IMR-90 (cell line): Measurements from ENCODE around the gene UBASH3B. TPM values are rescaled to one million over a fixed set of nuclear protein-coding genes. Genes with fewer than 3 reads are reported as not detected.

Experiments used
- ATAC-seq: fragments of 200-7000 bp; cut with Tn5 transposase; 2 replicates; pipeline ENCODE4 v1.9.1; 2020; ENCODE audit warnings: low read depth, mild to moderate bottlenecking, moderate library complexity
- BruUV-seq: library from RNA; stranded (reverse); fragments of 400-500 nt; replicated peaks from 2 replicates; lab custom pipeline; 2021; lab: Mats Ljungman, UMichigan
- CTCF ChIA-PET: fragments of 300-600 bp; formaldehyde crosslinking; extraction: SDS; loops from one replicate; lab custom pipeline; 2021; ENCODE audit warnings: antibody characterized with exemption; lab: Yijun Ruan, JAX
- POLR2A ChIA-PET: fragments of 300-600 bp; sonication (Branson Sonifier 250); formaldehyde crosslinking; loops from one replicate; lab custom pipeline; 2022; ENCODE audit warnings: antibody characterized with exemption; ENCODE audit not compliant: unreplicated experiment; lab: Charles Lee
- DNase-seq: peaks from one replicate; pipeline ENCODE4 v3.0.0; 2013
- H2AFZ ChIP-seq: replicated peaks from 2 replicates; pipeline ENCODE3; 2013; ENCODE audit warnings: low read length, mild to moderate bottlenecking; ENCODE audit not compliant: poor library complexity
- H2AK5ac ChIP-seq: 2 replicates; pipeline ENCODE4 v1.6.1; 2013; ENCODE audit warnings: low read depth, low read length, inconsistent platforms
- H2AK9ac ChIP-seq: replicated peaks from 2 replicates; pipeline ENCODE3; 2013; ENCODE audit warnings: mild to moderate bottlenecking, low read depth, low read length, moderate library complexity; ENCODE audit not compliant: poor library complexity
- H2BK120ac ChIP-seq: 2 replicates; pipeline ENCODE4 v1.6.1; 2013; ENCODE audit warnings: low read depth, low read length, inconsistent platforms
- H2BK15ac ChIP-seq: 3 replicates; pipeline ENCODE4 v1.6.1; 2013; ENCODE audit warnings: low read depth, low read length, inconsistent platforms
- H2BK20ac ChIP-seq: 2 replicates; pipeline ENCODE4 v1.6.1; 2013; ENCODE audit warnings: low read depth, mild to moderate bottlenecking, inconsistent platforms, low read length, moderate library complexity
- H2BK5ac ChIP-seq: 2 replicates; pipeline ENCODE4 v1.6.1; 2013; ENCODE audit warnings: mild to moderate bottlenecking, low read depth, low read length, inconsistent platforms; ENCODE audit not compliant: poor library complexity, severe bottlenecking
- H3K14ac ChIP-seq: replicated peaks from 2 replicates; pipeline ENCODE4 v1.6.1; 2013; ENCODE audit warnings: low read depth, low read length, inconsistent platforms
- H3K18ac ChIP-seq: 2 replicates; pipeline ENCODE4 v1.6.1; 2013; ENCODE audit warnings: low read depth, low read length, control low read depth
- H3K23ac ChIP-seq: 2 replicates; pipeline ENCODE4 v1.6.1; 2013; ENCODE audit warnings: low read depth, low read length, inconsistent platforms
- H3K27ac ChIP-seq: 2 replicates; pipeline ENCODE4 v1.5.1; 2013; ENCODE audit warnings: mild to moderate bottlenecking, control low read depth, low read length; ENCODE audit not compliant: insufficient read depth
- H3K27me3 ChIP-seq: 2 replicates; pipeline ENCODE4 v1.6.1; 2013; ENCODE audit warnings: low read length; ENCODE audit not compliant: control insufficient read depth, insufficient read depth
- H3K36me3 ChIP-seq: 2 replicates; pipeline ENCODE4 v1.6.1; 2013; ENCODE audit warnings: low read length, mixed read lengths; ENCODE audit not compliant: control insufficient read depth, insufficient read depth
- H3K4ac ChIP-seq: 2 replicates; pipeline ENCODE4 v1.6.1; 2013; ENCODE audit warnings: low read depth, low read length, inconsistent platforms
- H3K4me1 ChIP-seq: 2 replicates; pipeline ENCODE4 v1.6.1; 2013; ENCODE audit warnings: low read length, mixed read lengths; ENCODE audit not compliant: control insufficient read depth, insufficient read depth
- H3K4me2 ChIP-seq: 2 replicates; pipeline ENCODE4 v1.6.1; 2013; ENCODE audit warnings: low read depth, mild to moderate bottlenecking, control low read depth, low read length, moderate library complexity
- H3K4me3 ChIP-seq: 2 replicates; pipeline ENCODE4 v1.5.1; 2013; ENCODE audit warnings: low read depth, mild to moderate bottlenecking, control low read depth, low read length, moderate library complexity; ENCODE audit not compliant: insufficient read depth
- H3K56ac ChIP-seq: 2 replicates; pipeline ENCODE4 v1.6.1; 2013; ENCODE audit warnings: low read length, inconsistent platforms; ENCODE audit not compliant: insufficient read depth; ENCODE audit errors: extremely low read depth
- H3K79me1 ChIP-seq, 2 experiments: 2 replicates each; pipeline ENCODE4 v1.6.1; 2013; ENCODE audit warnings: low read length in 2 of 2, inconsistent platforms in 1 of 2, low read depth in 1 of 2
- H3K9ac ChIP-seq: 2 replicates; pipeline ENCODE4 v1.6.1; 2013; ENCODE audit warnings: low read depth, low read length, control low read depth
- H3K9me1 ChIP-seq: 2 replicates; pipeline ENCODE4 v1.6.1; 2013; ENCODE audit warnings: low read length, inconsistent platforms; ENCODE audit not compliant: insufficient read depth
- H3K9me3 ChIP-seq: 2 replicates; pipeline ENCODE4 v1.6.1; 2013; ENCODE audit warnings: low read length; ENCODE audit not compliant: control insufficient read depth, insufficient read depth
- H4K20me1 ChIP-seq: 2 replicates; pipeline ENCODE4 v1.6.1; 2013; ENCODE audit warnings: low read length, inconsistent platforms; ENCODE audit not compliant: insufficient read depth
- H4K5ac ChIP-seq: 2 replicates; pipeline ENCODE4 v1.6.1; 2013; ENCODE audit warnings: mild to moderate bottlenecking, low read depth, low read length, control low read depth
- H4K8ac ChIP-seq, 2 experiments: 2 replicates each; pipeline ENCODE4 v1.6.1; 2013; ENCODE audit warnings: low read depth in 2 of 2, low read length in 2 of 2, control low read depth in 1 of 2, inconsistent platforms in 1 of 2
- H4K91ac ChIP-seq: 2 replicates; pipeline ENCODE4 v1.6.1; 2013; ENCODE audit warnings: low read depth, low read length, inconsistent platforms; ENCODE audit not compliant: insufficient read depth
- MAZ ChIP-seq: IDR thresholded peaks from 2 replicates; pipeline ENCODE4 v1.6.1; 2012; ENCODE audit warnings: low read depth, mild to moderate bottlenecking, low read length, improper control_type of control experiment, moderate library complexity, borderline replicate concordance
- WGBS, 2 experiments: methylation state at CpG; one replicate each; pipeline versions ENCODE4 v1.1.5 to v1.1.7; 2013; ENCODE audit warnings: missing lambda C conversion rate in 2 of 2; ENCODE audit not compliant: insufficient read length in 1 of 2; ENCODE audit errors: extremely low coverage in 2 of 2; 5-methylcytosine and 5-hydroxymethylcytosine counted together
- dilution Hi-C: fragments of 300-500 bp; cut with HindIII; formaldehyde crosslinking; loops from one replicate; pipeline ENCODE4 v1.14.3; 2018; ENCODE audit warnings: low sequenced_read_pairs; ENCODE audit not compliant: unreplicated experiment
- in situ Hi-C: fragments of 300-500 bp; cut with MboI; formaldehyde crosslinking; loops from 3 replicates; pipeline ENCODE4 v1.14.3; 2019; ENCODE audit warnings: low sequenced_read_pairs, inconsistent platforms, mixed read lengths
- intact Hi-C: fragments of 100-400 bp; cut with micrococcal nuclease; formaldehyde crosslinking; loops from 2 replicates; pipeline ENCODE4 v1.10.0; 2022
- polyA plus RNA-seq, 3 experiments: library from polyadenylated mRNA; depleted of rRNA; stranded (reverse); fragments of >200 nt; gene quantifications; 2 replicates each; pipeline ENCODE4 v1.2.3, GENCODE V29; 2012; ENCODE audit warnings: low replicate concordance in 1 of 3
- total RNA-seq: library from RNA; depleted of rRNA; stranded (reverse); fragments of >200 nt; gene quantifications from 2 replicates; pipeline ENCODE4 v1.2.3, GENCODE V29; 2012

The UBASH3B gene
- total and polyA plus RNA-seq, 2 of the 4 experiments (the other 2 are of a cell fraction) = 27.2 to 48.0 TPM

DNA sequence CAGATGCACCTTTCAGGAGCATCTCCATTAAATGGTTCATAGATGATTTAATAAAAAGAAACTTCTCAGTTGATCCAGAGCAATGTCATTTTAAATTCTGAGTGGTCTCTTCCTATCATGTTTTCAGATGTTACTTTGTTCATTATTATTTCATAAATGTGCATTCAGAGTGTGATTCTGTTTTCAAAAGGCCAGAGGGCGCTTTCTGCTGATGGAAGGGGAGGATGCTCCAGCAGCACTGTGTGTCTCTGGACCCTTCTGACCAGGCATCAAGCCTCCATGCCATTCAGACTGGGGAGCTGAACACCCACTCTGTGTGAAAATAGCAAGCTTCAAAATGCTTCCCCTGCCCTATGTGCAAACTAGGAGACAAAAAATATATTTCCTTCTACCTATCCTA is 158.9 kb downstream of the UBASH3B start:
- Histone ChIP-seq H3K9me3 (no peaks in the 10 kb centered on the region), H3K79me1 (no peaks in the 10 kb centered on the region), H2AK5ac (no peak overlapping the region), H3K27ac (no peak overlapping the region), H2AFZ (no peak overlapping the region), H4K5ac (no peak overlapping the region), H2BK20ac (no peak overlapping the region), H2BK15ac (no peak overlapping the region), H3K4me2 (no peak overlapping the region), H4K20me1 (no peaks in the 10 kb centered on the region), H2BK120ac (no peak overlapping the region), H3K4ac (no peak overlapping the region), H3K23ac (no peak overlapping the region), H3K56ac (no peak overlapping the region), H3K9ac (no peak overlapping the region), H3K9me1 (no peaks in the 10 kb centered on the region), H3K14ac (no peak overlapping the region), H2AK9ac (no peak overlapping the region), H3K27me3 (no peaks in the 10 kb centered on the region), H3K4me3 (no peak overlapping the region), H4K91ac (no peak overlapping the region), H2BK5ac (no peak overlapping the region), H3K36me3 (peaks cover 4% of the 10 kb centered on the region), H4K8ac (no peak overlapping the region), H3K4me1 (no peaks in the 10 kb centered on the region), H3K18ac (no peak overlapping the region)
- CTCF ChIA-PET = interaction anchor here (1.2 kb wide), 1 partner anchor 178 kb away, joined by 3 read pairs; no protein-coding TSS in a partner anchor
- dilution Hi-C loops (no loop called here), in situ Hi-C loops (no loop called here), intact Hi-C loops (no loop called here)
- no TSS peak for BruUV-seq
- no peak for ATAC-seq
- TF ChIP-seq MAZ = no peak
- no peak for DNase-seq
- WGBS, 2 experiments = no CpG with 5 or more reads among the region's 1 CpG
- POLR2A ChIA-PET = no interaction called here
